HG02759 (cell line): ENCODE data around the gene MDGA2.
"Not testable (repeated sequence)": the region's sequence is repeated elsewhere in the genome, so short reads cannot be mapped to it uniquely, and the experiment has no call there.

ENCODE experiments used
- ATAC-seq: cut with Tn5 transposase; IDR thresholded peaks from one replicate; pipeline ENCODE4 v1.9.1; 2021; ENCODE audit warnings: mild to moderate bottlenecking, moderate library complexity; ENCODE audit not compliant: unreplicated experiment

The MDGA2 gene

GRCh38 chr14:46985529-46986380, 689.6 kb downstream of the MDGA2 start:
- no peak for ATAC-seq

- no peak for ATAC-seq
These were observed 702.1 kb downstream of the MDGA2 start for GRCh38 chr14:46973295-46973694.

DNA sequence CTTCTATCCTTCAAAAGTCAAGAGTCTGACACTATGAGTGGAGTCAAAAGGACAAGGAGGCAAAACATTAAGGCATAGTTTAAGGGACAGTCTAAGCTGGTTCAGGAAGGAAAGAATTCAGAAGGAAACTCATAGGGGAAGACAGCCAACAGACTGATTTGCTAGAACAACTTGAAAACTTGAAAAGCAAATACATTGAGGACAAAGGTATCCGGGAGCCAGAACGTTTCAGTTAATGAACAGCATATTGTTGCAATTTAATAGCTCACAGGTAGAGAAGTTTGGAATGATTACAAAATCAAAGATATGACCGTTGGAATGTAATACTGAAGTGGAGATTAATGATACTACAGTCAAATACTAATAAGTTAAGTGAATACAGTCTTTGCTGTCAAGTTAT, 711.0 kb downstream of the MDGA2 start:
- ATAC-seq, result no peak

- ATAC-seq, result no peak
These were observed 724.3 kb downstream of the MDGA2 start for GRCh38 chr14:46951103-46951502.

- ATAC-seq, result no peak
These were observed 734.8 kb downstream of the MDGA2 start for GRCh38 chr14:46940611-46941010.

- ATAC-seq, result no peak
These were observed 754.9 kb downstream of the MDGA2 start for GRCh38 chr14:46920542-46920941.

DNA sequence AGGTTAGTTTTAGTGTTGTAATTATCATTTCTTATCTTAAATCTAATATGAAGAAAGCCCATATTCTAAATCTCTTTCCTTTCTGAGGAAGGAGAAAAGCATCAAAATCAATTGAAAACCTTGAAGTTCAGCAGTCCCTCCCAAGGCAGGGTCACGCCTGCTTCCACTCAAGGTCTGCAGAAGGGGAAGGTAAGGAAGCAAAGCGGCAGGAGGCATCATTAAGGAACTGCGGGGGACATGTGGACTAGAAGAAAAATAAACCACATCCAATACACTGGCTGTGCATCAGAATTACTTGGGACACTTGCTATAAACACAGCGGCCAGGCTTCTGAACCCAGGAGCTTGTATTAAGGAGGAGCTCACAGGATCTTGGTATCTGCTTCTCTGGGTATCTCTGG, 759.9 kb downstream of the MDGA2 start:
- not testable (repeated sequence) for ATAC-seq

GRCh38 chr14:46902837-46903236, 772.6 kb downstream of the MDGA2 start:
- no peak for ATAC-seq

DNA sequence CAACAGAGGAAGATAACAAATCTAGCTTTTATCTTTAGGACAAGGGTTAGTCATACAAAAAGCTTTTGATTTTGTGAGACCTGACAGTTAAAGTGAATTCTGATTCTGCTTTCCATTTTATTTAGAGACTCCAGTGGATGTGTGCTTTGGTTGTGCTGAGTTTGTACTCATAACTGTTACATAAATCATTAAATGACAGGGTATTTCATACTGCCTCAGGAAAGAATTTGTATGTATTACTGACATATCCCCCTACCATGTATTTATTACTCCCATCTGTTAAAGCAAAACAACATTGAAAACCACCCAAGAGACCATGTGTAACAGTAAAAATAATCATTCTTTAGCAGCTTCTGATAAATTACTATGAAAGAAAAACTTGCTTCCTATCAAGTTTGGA, 780.9 kb downstream of the MDGA2 start:
- no peak for ATAC-seq

DNA sequence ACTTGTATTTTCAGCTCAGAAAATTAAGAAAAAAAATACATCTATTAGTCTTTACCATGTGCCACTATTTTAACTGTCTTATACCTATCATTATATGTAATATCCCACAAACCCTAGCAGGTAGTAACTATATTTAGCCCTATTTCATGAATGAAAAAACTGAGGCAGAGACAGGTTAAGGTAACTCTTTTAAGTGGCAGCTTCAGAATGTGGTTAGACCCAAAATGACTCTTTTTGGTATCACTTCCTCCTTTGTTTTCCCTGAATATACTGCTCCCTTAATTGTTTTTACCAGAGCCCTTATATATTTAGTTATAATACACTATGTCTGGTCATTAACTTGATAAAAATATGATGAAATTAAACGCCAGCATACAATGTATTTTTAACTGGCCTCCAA, 788.3 kb downstream of the MDGA2 start:
- peak; percentile 82 for ATAC-seq

DNA sequence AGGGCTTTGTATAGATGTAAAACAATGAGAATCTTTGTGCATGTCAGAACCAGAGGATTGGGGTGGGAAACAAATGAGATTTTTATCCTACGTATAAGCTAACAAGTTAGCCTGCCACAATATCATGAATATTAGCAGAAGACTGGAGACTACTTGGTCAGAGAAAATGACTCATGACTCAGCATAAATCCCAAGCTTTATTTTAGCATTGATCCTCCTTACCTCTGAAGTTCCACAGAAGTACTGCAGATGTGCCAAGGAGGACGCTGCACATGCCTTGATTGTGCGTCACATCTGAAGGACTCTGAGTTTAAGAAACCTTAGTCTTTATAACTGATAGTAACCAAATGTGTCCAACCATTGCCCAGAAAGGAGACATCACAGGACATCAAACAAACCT, 789.8 kb downstream of the MDGA2 start:
- ATAC-seq, result no peak

GRCh38 chr14:46861753-46862152, 813.7 kb downstream of the MDGA2 start:
- ATAC-seq, result no peak

DNA sequence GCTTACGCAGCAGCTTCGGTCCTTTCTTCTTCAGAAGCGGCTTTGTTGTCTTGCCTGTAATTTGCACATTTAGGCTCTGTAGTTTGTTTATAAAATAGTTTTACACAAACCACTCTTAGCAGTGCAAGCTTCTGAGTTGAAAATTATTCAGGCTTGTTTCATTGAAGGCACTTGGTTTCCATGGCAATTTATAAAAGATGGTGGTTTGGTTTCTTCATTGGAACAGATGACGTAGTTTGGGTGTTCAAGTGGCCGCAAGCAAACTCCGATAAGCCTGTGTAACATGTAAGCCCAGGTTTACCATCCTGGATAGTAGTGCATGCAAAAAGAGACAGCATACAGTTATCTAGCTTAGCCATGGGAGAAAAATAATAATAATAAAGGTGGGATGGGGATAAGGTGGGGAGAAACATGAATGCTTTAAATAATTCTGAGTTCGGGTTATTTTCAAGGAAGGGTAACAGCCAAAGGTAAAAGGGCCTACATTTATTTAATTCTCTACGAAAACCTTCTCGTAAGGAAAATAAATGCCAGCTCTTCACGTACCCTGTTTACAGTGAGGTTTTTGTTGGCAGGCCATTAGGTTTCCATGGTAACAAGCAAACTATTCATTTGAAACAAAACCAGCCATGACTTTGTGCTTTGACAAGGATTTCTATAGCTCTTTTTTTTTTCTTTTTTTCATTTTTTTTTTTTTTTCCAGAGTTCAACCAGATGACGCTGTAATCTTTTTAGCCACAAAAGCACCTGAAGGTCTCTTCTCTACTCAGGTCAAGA, 834.3 kb downstream of the MDGA2 start:
- no peak for ATAC-seq

DNA sequence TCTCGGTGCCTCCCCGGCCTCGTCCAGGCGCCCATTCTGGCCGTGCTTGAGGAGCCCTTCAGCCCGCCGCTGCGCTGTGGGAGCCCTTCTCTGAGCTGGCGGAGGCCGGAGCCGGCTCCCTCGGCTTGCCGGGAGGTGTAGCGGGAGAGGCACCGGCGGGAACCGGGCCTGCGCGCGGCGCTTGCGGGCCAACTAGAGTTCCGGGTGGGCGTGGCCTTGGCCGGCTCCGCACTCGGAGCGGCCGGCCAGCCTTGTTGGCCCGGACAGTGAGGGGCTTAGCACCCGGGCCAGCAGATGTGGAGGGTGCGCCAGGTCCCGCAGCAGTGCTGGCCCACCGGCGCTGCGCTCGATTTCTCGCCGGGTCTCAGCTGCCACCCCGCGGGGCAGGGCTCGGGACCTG, 855.1 kb downstream of the MDGA2 start:
- ATAC-seq, result no peak

- ATAC-seq, result no peak
These were observed 856.3 kb downstream of the MDGA2 start for GRCh38 chr14:46819117-46819516.

- ATAC-seq, result no peak
These were observed 857.3 kb downstream of the MDGA2 start for GRCh38 chr14:46818147-46818546.

GRCh38 chr14:46793144-46793543, 882.3 kb downstream of the MDGA2 start:
- ATAC-seq, result no peak
